ENCODE results near the gene ADGRV1.

Gene ADGRV1

GRCh38 chr5:91123291-91123690 is 564.7 kb downstream of the ADGRV1 start:
- DNase-seq = no peak

DNA sequence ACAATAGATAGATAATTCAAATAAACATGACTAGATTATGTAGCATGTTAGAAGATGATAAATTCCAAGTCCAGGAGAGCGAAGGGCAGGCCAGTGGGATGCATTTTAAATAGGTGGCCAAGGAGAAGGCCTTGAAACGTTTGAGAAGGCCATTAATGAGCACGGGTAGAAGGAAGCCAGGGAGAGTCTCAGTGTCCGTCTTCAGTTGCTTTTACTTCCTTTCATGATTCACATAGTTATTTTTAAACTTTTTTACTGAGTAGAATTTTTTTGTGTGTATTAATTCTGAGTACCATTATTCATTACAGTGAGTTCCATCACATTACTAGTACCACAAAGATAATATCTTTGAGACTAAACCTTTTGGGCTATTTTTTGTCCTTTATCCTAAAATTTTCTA is 565.3 kb downstream of the ADGRV1 start:
- DNase-seq = no peak

GRCh38 chr5:91125916-91126315 is 567.3 kb downstream of the ADGRV1 start:
- no peak for DNase-seq

- DNase-seq = no peak
These were observed 567.9 kb downstream of the ADGRV1 start for GRCh38 chr5:91126448-91126847.

GRCh38 chr5:91126888-91127287 is 568.3 kb downstream of the ADGRV1 start:
- no peak for DNase-seq

GRCh38 chr5:91127456-91128081 is 569.0 kb downstream of the ADGRV1 start:
- no peak for DNase-seq

DNA sequence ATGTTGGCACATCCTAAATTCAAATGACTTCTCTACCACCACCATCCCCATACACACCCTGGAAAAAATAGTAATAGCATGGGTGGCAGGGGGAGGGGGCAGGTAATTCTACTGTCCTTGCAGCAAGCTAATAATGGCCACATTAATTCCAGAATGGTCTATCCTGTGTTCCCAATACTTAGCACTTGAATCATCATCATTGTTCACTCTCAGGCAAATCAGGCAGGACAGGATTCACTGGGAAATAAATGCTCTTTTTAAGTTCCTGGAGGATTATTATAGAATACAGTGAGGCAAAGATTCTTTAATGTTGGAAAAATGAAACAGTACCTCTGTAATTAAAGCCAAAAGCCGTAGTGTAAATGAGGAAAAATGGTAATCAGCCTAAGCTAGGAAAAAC is 570.0 kb downstream of the ADGRV1 start:
- DNase-seq = no peak

DNA sequence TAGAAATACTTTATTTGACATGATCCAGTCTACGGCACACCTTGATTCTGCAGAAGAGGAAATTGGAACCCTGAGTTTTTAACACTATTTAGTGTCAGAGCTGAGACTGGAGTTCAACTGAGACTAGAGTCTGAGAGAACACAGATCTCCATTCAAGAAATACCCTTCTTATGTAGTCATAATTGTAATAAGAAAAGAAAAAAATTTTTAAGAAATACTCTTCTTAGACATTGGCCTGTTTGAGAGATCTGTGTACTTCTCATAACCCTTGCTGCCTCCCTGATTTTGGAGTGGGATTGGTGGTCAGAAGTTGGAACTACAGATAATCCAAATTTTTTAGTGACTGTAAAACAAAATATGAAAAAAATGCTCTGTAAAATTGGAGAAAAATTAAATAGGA is 571.2 kb downstream of the ADGRV1 start:
- DNase-seq = no peak

GRCh38 chr5:91130759-91131158 is 572.2 kb downstream of the ADGRV1 start:
- no peak for DNase-seq

GRCh38 chr5:91132550-91132949 is 574.0 kb downstream of the ADGRV1 start:
- DNase-seq = no peak

- DNase-seq = no peak
These were observed 574.6 kb downstream of the ADGRV1 start for GRCh38 chr5:91133183-91133582.

DNA sequence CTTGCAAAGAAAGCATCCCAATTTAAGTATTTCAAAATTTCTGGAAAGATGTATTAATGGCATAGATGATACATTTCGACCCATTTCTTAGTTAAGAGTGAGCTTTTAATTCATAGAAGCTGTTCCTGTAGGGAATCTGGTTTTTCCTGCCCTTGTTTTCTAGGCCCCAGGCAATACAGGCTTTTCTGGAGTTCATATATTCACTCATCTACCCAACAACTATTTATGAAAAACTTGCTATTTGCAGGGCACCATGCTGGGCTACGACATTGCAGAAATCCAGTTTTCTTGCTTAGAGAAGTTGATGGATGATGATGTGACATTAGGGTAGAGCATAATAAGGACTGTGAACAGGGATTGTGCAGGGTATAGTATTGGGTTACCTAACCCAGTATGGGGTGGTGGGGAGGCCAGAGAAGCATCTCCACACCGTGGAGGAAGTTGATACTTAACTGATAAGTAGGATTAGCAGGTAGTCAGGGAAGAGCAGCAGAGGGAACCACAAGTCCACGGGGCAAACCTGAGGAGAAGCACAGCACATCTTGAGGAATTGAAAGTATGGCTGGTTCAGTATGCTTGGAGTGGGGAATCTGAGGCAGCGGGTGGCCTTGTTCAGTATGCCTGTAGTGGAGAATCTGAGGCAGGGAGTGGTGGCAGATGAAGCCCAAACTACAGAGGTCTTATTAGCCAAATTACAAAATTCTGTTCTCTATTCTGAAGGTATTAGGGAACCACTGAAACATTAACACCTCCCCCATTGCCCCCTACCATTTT is 577.1 kb downstream of the ADGRV1 start:
- DNase-seq = no peak

DNA sequence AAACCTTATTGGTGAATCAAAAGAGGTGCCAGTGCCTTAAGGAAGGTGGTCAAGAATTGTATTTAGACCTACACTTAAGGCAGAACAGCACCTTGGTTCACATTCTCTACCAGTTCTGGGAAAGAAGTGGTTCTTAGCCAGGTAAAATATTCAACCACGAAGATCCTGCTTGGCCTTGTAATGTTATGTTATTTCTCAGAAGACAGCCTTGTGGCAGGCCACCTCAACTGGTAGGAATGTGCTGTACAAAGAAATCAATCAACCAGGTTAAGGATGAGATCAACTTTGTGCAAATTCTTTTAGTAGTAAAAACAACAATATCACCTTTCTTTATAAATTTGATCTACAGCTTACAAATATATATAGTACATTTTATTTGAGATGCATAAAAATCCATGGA is 577.7 kb downstream of the ADGRV1 start:
- DNase-seq = no peak

GRCh38 chr5:91137647-91138046 is 579.0 kb downstream of the ADGRV1 start:
- DNase-seq = no peak

DNA sequence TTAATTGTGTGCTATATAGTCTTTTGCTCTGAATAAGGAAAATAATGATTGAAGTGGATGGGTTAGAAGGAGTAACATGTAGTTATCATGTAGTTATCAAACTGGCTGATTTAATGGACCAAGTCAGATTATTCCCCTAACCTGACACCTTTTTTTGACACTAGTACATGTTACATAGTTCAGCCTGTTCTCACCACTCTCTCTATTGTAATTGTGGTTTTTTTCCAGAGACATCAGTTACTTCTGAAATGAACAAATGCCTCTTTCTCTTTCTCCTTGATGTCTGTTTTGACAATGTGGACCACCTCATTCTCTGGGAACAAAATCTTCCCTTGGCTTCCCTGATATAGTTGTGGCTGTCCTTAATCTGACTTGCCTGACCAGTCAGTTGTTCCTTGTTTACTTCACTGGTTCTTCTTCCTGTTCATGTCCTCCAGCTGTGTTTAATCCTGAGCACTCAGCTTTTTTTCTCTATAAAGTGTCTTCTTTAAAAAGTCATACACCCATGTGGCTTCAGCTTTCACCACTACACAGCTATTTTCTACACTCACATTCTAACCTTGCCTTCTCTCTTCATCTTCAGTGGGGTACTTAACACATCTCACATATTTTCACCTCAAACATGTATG is 581.1 kb downstream of the ADGRV1 start:
- DNase-seq = no peak

DNA sequence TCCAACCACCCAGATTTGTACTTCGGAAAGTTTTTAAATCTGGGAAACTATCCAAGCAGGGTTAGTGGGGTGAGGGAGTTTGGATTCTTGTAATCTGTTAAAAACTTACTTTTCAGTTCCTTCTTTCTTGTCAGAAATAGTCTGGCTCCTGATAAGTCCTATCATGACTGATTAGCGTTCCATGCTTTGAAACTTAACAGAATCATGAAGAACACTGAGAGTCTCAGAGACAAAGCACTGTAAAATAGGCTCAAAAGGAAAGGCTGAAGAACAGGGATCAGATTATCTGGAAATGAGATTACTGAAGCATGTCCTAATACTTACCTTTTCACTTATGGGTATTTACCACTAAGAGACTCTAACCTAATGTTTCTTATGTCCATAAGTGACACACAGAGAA is 582.1 kb downstream of the ADGRV1 start:
- DNase-seq = no peak

DNA sequence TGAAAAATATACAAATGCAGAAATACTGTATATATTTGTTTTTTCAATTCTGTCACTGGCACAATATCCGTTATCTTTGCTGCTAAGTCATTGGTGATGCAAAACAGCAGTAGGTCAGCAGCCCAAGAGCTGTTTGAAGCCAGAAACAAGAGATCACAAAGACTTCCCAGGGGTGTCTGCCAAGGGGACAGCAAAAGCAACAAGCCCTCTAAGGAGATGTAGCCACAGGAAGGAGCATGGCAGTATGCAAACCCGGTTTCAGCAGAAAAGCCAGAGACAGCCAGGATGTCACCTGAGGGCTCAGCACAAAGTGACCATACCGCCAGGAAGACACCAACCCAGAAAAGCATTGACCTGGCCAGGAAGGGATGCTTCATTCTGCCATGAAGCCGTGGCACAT is 583.0 kb downstream of the ADGRV1 start:
- no peak for DNase-seq

DNA sequence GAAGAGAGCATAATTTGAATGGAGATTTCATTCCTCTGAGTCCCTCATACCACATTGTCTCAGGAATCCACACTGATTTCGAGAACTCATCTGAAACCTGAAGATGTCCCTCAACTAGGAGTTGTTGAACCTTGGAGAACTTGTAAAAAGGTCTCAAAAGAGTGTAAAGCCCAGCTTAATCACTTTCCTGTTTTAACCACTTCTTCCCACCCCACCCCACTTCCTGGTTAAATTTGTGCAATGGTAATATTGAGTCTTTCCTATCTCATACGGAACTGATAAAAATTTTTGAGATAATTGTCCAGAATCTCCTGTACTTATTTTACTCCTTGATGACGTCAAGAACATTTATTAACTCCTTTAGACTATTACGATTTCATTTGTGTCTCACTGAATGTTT is 583.8 kb downstream of the ADGRV1 start:
- no peak for DNase-seq

- no peak for DNase-seq
These were observed 584.2 kb downstream of the ADGRV1 start for GRCh38 chr5:91142819-91143218.

DNA sequence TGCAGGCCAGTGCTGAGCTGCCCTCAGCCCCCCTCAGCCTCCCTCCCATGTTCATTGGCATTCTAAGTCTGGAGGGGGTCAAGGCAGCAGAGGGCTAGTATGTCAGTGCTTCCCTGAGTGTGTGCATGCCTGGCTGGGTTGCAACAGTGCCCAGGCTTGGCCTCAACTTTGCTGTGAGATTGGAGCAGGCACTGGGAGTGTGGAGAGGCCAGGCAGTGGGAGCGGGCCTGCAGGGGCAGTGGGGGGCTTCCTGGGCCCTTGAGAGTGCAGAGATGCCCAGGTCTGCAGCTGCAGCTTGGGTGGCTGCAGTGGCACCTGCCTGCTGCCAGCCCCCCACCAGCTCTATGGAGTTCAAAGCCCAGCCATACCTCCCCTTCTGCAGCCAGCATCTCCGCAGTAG is 585.2 kb downstream of the ADGRV1 start:
- DNase-seq = no peak

- no peak for DNase-seq
These were observed 586.1 kb downstream of the ADGRV1 start for GRCh38 chr5:91144491-91145332.

DNA sequence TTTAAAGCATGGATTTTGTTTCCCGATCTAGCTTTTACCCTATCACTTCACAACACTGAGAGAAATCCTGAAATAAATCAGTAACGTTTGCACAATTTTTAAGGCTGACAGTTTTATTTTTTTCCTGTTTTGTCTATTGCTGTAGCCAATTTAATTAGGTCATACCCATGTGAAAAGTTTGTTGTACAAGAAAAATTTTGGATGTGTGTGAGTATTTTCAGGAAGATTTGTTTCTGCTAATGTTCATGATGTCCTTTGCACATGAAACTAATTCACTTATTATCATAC is 586.7 kb downstream of the ADGRV1 start:
- DNase-seq = no peak

DNA sequence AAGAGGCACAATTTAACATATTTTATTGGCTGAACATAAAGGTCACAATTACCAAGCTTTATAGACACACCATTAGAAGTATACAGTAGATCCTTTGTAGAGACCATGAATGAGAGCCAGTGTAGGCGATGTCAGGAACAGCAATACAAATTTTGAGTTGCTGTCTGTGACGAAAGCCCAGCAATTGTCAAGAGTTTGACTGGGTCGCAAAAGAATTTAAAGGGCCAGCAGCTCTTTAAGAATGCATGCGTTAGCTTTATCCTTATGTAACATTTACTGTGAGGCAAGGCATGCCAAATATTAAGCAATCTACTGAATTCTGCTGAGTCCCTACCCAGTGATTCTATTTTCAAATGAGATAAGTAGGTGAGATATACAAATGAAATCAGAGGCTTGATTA is 587.6 kb downstream of the ADGRV1 start:
- DNase-seq = no peak

Measured in midbrain (tissue), 1 donor.